Hematopoietic multipotent progenitor cell treated with erythropoietin and hydrocortisone succinate and interleukin-3 and kit ligand, for 17 days (in vitro differentiated cells): Measurements from ENCODE around the gene INTS4.
A peak's percentile ranks its signal among the peaks of the same experiment; 100 is the strongest.
"Not testable (repeated sequence)": the region's sequence is repeated elsewhere in the genome, so short reads cannot be mapped to it uniquely, and the experiment has no call there.

Experiments
- DNase-seq: peaks from one replicate; pipeline ENCODE4 v3.0.0-alpha.2; 2015; ENCODE audit warnings: low spot score

Gene INTS4

DNA sequence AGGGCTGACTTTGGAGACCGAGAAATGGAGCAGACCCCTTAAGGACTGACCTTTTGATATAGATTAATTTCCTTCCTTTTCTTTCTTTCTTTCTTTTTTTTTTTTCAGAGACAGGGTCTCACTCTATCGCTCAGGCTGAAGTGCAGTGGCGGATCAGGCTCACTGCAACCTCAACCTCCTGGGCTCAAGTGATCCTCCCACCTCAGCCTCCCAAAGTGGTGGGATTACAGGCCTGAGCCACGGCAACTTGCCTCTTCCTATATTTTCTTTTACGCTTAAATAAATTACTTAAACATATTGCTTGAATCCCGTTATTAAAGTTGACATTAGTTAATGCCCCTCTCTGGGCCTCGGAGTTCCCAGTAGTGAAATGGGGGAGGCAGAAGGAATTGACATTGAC, 29.0 kb upstream of the INTS4 start:
- DNase-seq: no peak

DNA sequence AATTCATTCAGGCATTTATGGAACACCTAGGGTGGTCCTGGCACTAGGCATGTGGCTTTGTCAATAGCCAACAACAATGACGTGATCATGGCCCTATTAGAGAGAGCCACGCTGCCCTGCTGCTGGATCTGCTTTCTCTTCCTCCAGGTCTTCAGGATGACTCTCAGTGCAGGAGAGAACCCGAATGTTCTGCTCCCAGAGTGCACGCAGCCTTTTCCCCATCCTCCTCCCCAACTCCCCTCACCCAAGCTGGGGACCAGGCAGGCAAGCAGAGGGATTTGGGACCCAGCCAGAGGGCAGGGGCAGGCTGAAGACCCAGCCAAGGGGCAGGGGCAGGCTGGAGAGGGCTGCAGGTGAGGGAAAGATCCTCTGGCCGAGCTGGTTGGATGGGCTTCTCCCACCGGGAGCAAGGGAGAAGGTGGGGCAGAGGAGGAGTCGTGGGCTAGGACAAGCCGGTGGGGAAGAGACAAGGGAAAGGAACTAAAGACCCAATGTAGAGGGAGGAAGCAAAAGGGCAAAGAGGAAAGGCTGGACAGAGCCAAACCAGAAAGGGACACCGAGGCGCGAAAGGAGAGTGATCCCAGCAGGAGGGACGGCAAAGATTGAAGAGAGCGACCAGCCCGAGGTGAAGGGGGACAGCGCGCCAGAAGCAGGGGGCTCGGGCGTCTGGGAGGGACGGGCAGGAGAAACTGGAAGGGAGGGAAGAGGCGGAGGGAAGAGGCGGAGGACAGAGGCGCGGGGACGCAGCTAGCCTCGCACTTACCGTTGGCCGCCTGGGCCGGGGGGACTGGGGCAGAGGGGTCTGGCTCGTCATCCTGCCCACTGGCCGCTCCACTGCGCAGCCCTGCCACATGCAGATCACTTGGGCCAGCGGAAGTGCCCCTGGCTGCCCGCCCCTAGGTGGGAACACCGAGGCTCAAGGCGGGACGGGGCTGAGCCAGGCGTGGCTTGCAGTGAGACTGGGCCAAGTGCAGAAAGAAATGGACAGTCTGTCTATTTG, 28.2 kb upstream of the INTS4 start, which contains the start of gene KCTD14:
KCTD14 (minus strand) TSS at position 880 of the 1,000 bp plus-strand sequence; CDS start at position 853, 27 bp downstream.
- no peak for DNase-seq

DNA sequence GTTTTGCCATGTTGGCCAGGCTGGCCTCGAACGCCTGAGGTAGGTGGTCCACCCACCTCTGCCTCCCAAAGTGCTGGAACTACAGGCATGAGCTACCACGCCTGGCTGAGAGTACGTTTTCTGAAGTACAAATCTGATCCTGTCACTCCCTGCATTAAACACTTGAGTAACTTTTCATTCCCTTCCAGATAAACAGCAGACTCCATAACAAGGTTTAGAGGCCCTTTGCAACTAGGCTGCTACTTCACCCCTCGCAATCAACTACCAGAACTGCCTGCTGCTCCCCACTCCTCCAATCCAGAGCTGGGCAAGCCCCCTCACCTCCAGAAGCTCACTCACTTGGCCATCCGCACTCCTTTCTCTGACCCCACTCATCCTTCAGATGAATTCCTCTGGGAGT, 27.1 kb upstream of the INTS4 start:
- DNase-seq: no peak

DNA sequence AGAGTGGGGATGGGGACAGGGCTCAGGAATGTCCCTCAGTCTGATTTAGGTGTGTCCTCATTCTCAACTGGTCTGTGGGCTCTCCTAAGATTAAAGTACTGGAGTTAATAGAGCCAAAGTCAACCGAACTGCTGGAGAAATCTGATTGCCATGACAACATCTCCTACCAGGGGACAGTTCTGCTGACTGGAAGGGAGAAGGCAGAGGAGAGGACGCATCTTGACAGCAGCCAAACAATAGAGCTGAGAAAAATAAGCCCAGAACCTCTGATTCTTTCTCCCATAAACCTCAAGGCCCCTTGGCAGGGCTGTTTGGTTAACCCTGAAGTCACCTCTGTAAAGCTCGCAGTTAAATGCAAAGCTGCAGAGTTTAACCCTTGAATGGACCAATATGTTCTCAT, 25.8 kb upstream of the INTS4 start:
- DNase-seq: no peak

- DNase-seq: no peak
Observed at GRCh38 chr11:78019808-78020207, 25.3 kb upstream of the INTS4 start.

DNA sequence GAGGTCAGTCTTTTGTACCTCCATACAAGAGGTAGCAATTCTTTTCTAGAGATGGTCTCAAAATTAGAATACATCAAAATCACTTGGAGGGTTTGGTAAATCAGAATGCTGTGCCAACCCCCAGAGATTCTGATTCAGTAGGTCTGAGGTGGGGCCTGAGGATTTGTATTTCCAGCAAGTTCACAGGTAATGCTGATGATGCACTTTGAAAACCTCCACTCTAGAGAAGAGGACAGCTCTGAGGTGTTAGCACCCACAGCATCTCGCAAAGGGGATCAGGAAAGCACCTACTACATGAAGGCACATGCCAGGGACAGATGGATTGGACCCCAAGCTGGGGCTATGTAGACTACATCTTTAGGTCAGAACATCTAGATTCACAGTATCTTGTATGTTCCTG, 21.4 kb upstream of the INTS4 start:
- DNase-seq: no peak

- DNase-seq: not testable (repeated sequence)
Observed at GRCh38 chr11:78014937-78015520, 20.6 kb upstream of the INTS4 start.

GRCh38 chr11:78011301-78011700, 16.8 kb upstream of the INTS4 start:
- DNase-seq: no peak

- no peak for DNase-seq
Observed at GRCh38 chr11:78010755-78011154, 16.3 kb upstream of the INTS4 start.

DNA sequence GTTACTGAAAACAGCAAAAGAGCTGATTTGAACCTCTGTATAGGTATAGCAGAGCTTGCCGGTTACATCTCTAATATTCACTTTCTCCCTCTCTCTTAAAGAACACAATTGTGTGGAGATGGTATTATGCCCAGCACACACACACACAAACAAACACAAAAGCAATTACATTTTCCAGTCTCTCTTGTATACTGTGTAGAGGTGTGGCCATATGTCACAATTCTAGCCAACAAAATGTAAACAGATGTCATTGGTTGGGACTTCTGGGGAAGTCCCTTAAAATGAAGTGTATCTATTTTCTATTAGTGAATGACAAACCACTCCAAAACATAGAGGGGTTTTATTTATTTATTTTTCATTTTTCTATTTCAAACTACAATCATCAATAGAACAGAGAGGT, 15.8 kb upstream of the INTS4 start:
- no peak for DNase-seq

GRCh38 chr11:78009062-78009461, 14.6 kb upstream of the INTS4 start:
- DNase-seq: no peak

DNA sequence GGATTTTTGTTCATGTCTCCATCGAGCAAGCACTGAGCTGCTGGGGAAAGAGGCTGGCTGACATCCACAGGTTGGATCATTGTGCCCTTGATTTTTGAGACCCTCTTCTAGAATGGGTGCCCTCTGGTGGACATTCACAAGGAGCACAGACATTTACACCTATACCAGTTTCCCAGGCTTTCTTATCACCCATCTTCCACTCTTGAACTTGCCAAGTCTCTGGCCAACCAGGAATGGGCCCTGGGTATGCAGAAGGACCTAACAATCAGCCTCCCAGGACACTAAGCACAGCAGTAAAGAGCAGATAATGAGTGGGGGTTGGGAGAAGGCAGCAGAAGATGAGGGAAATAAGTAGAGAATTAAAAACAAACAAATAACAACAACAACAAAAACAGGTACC, 5.7 kb upstream of the INTS4 start:
- peak; percentile 65 for DNase-seq

GRCh38 chr11:77999446-78000030, 5.1 kb upstream of the INTS4 start:
- DNase-seq: no peak

GRCh38 chr11:77993902-77994301, 566 bp downstream of the INTS4 start:
- DNase-seq: no peak

DNA sequence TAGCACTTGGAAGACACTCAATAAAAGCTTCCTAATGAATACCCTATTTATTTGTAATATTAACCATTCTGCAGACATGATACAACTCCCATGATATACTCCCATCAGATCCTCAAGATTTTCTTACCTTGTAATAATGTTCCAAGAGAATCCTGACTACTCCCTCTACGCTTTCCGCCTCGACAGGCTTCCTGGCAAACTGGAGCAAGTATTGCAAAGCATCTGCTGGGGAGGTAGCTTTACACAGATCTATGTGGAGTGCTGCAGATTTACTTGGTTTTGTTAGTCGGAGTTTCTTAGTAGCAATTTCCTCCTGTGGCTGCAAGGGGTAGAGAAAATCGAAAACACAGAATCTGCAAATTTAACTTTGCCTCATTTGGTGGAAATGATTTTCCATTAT, 3.5 kb downstream of the INTS4 start:
- no peak for DNase-seq

DNA sequence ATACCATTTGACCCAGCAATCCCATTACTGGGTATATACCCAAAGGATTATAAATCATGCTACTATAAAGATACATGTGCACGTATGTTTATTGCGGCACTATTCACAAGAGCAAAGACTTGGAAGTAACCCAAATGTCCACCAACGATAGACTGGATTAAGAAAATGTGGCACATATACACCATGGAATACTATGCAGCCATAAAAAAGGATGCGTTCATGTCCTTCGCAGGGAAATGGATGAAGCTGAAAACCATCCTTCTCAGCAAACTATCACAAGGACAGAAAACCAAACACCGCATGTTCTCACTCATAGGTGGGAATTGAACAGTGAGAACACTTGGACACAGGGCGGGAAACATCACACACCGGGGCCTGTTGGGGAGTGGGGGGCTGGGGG, 8.0 kb downstream of the INTS4 start:
- not testable (repeated sequence) for DNase-seq

DNA sequence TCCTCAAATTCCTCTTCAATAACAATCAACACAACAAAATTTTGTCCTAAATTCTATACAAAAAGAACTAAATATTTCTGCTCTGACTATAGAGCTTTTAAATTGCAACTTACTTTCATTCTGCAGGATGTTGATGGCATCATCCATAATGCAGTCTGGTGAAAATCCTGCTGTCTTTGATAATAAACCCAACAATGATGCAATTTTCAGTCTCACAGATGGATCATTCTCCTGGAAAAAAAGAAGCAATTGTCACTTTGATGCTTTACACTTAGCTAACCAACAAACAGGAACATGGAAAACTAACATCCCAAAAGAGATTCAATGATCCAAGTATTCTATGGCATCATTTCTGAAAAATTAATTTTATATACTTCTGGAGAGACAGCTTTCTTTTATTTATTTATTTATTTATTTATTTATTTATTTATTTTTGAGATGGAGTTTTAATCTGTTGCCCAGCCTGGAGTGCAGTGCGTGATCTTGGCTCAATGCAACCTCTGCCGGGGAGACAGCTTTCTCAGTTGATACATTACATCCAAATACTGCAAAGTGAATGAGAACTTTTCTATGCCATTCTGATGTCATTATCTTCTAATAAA, 13.0 kb downstream of the INTS4 start:
- no peak for DNase-seq

DNA sequence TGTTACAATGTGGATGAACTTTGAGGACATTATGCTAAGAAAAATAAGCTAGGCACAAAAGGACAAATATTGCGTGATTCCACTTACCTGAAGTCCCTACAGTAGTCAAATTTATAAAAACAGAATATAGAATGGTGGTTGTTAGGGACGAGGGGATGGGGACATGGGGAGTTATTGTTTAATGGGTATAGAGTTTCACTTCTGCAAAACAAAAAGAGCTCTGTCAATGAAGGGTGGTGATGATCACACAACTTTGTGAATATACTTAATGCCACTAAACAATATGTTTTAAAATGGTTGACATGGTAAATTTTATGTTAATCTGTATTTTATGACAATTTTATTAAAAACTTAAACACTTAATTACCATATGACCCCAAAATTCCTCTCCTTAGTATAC, 26.1 kb downstream of the INTS4 start:
- DNase-seq: no peak

DNA sequence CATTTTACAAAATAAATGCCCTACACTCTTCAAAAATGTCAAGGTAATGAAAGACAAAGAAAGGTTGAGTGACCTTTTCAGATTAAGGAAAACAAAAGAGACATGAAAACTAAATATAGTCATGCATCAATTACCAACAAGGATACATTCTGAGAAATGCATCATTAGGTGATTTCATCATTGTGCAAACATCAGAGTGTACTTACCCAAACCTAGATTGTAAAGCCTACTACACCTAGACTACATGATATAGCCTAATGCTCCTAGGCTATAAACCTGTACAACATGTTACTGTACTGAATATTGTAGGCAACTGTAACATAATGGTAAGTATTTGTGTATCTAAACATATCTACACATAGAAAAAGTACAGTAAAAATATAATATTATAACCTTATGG, 26.7 kb downstream of the INTS4 start:
- no peak for DNase-seq

DNA sequence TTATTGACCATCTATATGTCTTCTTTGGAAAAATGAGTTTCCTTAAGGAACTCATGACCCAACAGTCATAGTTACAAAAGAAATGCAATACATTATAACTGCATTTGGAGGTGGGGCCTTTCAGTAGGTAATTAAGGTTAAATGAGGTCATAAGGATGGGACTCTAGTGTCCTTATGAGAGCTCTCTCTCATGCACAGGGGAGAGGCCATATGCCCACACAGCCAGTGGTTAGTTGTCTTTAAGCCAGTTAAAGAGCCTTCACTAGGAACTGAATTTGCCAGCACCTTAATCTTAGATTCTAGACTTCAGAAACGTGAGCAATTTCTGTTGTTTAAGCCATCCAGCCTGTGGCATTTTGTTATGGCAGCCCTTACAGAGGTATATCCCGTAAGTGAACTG, 27.3 kb downstream of the INTS4 start:
- no peak for DNase-seq

GRCh38 chr11:77966338-77966737, 28.1 kb downstream of the INTS4 start:
- DNase-seq: no peak

- DNase-seq: no peak
Observed at GRCh38 chr11:77959434-77959833, 35.0 kb downstream of the INTS4 start.
